Measurements from ENCODE around the gene BYSL. TPM values are rescaled to one million over a fixed set of nuclear protein-coding genes. Genes with fewer than 3 reads are reported as not detected.

BYSL gene
- total RNA-seq, 1 donor from 2014 or later: 16.2 TPM

- no peak for ATAC-seq
Observed at GRCh38 chr6:41976794-41977484, 55.6 kb downstream of the BYSL start.

Other genes with a start within 250 kb of the BYSL start
- gene TFEB, start 185.9 kb upstream of the BYSL start, total RNA-seq: 10.9 TPM
- not detected for gene PGC, start 174.1 kb upstream of the BYSL start, total RNA-seq
- 2.2 TPM for gene FRS3, start 141.6 kb upstream of the BYSL start, total RNA-seq
- 2.2 TPM for gene PRICKLE4, start 140.7 kb upstream of the BYSL start, total RNA-seq
- 189 TPM for gene TOMM6, start 133.8 kb upstream of the BYSL start, total RNA-seq
- gene USP49, start 26.1 kb upstream of the BYSL start, total RNA-seq: 1.5 TPM
- gene MED20, start 360 bp upstream of the BYSL start, total RNA-seq: 15.6 TPM
- 32.2 TPM for gene CCND3, start 20.3 kb downstream of the BYSL start, total RNA-seq
- gene TAF8, start 129.0 kb downstream of the BYSL start, total RNA-seq: 13.8 TPM
- gene C6orf132, start 221.1 kb downstream of the BYSL start, total RNA-seq: 216 TPM

Data from esophagus mucosa (tissue), 1 donor.